ENCODE results near the gene NKAPD1.

- no peak for TF ChIP-seq EZH2 (IDR thresholded peaks at IDR 0.05; ENCODE audit: insufficient read depth, poor library complexity, severe bottlenecking)
- TF ChIP-seq EZH2phosphoT487 (IDR thresholded peaks at IDR 0.05; ENCODE audit: insufficient read depth, low read depth), result no peak
Observed at GRCh38 chr11:112113539-112114457, 39.7 kb downstream of the NKAPD1 start.
